Osteocyte (in vitro differentiated cells): ENCODE results near the gene CTBP2. TPM values are rescaled to one million over a fixed set of nuclear protein-coding genes. Genes with fewer than 3 reads are reported as not detected.

ENCODE experiments used
- DNase-seq: peaks from one replicate; pipeline ENCODE4 v3.0.0; 2021; ENCODE audit warnings: mixed read lengths; ENCODE audit not compliant: unreplicated experiment; ENCODE audit errors: extremely low spot score
- H3K27ac Mint-ChIP-seq: one replicate; pipeline ENCODE4 v1.8.0; 2021; ENCODE audit warnings: mild to moderate bottlenecking, mixed read lengths; ENCODE audit not compliant: unreplicated experiment
- H3K27me3 Mint-ChIP-seq: one replicate; pipeline ENCODE4 v1.8.0; 2021; ENCODE audit warnings: mixed read lengths; ENCODE audit not compliant: unreplicated experiment
- H3K36me3 Mint-ChIP-seq: one replicate; pipeline ENCODE4 v1.8.0; 2021; ENCODE audit warnings: mixed read lengths; ENCODE audit not compliant: unreplicated experiment
- H3K4me1 Mint-ChIP-seq: one replicate; pipeline ENCODE4 v1.8.0; 2021; ENCODE audit warnings: mixed read lengths; ENCODE audit not compliant: unreplicated experiment
- H3K4me3 Mint-ChIP-seq: one replicate; pipeline ENCODE4 v1.8.0; 2021; ENCODE audit warnings: mild to moderate bottlenecking, moderate library complexity, mixed read lengths; ENCODE audit not compliant: unreplicated experiment
- H3K9me3 Mint-ChIP-seq: one replicate; pipeline ENCODE4 v1.8.0; 2021; ENCODE audit warnings: mixed read lengths; ENCODE audit not compliant: unreplicated experiment
- total RNA-seq: library from RNA; stranded (reverse); gene quantifications from 2 replicates; pipeline ENCODE4 v1.2.1, GENCODE V29; 2021
- TF ChIP-seq, protein P1 (sequence below): fragments of 200-600 bp; sonication (generic); IDR thresholded peaks from 2 replicates; pipeline ENCODE4 v1.5.0; 2021; ENCODE audit warnings: antibody characterized with exemption, mild to moderate bottlenecking, moderate library complexity

The CTBP2 gene
- total RNA-seq, 1 donor from 2014 or later = 125 TPM

DNA sequence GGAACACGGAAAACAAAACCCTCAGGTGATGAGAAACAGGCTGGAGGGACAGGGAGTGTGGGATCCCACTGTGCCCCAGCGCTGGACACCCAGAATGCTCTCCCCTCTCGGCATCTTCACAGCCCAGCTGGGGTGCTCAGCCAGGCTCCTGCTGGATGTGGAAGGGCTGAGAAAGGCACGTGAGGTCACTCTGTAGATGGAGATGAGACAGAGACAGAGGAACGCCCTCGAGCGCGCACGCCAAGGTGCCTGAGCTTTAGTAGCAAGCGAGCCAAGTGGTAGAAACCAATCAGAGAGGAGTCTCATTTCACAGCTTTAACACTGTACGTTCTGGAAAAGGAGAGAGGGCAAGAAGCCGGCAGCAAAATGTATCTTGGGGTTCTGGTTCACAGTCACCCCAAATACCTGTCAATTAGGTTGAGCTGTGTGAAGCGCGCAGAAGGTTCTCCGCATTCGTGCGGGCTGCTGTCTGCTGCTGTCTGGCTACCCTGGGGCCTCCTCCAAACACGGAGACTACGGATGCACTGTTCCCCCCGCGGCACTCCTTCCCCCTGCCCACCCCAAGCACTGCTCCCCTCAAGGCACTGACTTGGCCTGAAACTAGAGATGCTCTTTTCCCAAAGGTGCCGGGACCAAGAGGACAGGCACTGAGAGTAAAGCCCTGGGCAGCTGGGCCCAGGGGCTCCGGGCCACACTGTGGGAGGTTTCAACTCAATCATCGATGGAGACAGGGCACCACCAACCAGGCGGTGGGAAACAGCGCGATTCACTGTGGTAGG lies 127.0 kb downstream of the CTBP2 start:
- TF ChIP-seq, protein P1, sequence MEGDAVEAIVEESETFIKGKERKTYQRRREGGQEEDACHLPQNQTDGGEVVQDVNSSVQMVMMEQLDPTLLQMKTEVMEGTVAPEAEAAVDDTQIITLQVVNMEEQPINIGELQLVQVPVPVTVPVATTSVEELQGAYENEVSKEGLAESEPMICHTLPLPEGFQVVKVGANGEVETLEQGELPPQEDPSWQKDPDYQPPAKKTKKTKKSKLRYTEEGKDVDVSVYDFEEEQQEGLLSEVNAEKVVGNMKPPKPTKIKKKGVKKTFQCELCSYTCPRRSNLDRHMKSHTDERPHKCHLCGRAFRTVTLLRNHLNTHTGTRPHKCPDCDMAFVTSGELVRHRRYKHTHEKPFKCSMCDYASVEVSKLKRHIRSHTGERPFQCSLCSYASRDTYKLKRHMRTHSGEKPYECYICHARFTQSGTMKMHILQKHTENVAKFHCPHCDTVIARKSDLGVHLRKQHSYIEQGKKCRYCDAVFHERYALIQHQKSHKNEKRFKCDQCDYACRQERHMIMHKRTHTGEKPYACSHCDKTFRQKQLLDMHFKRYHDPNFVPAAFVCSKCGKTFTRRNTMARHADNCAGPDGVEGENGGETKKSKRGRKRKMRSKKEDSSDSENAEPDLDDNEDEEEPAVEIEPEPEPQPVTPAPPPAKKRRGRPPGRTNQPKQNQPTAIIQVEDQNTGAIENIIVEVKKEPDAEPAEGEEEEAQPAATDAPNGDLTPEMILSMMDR = no peak
- Mint-ChIP-seq H3K4me1 (peaks cover 61% of the 10 kb centered on the region), H3K27ac (peak overlapping the region; percentile 64), H3K4me3 (no peak overlapping the region), H3K27me3 (no peaks in the 10 kb centered on the region), H3K36me3 (peaks cover 18% of the 10 kb centered on the region), H3K9me3 (no peaks in the 10 kb centered on the region)
- DNase-seq = no peak

GRCh38 chr10:125032474-125033020 lies 127.8 kb downstream of the CTBP2 start:
- H3K4me3 Mint-ChIP-seq = no peak overlapping the region
- H3K27me3 Mint-ChIP-seq = no peaks in the 10 kb centered on the region
- H3K9me3 Mint-ChIP-seq = no peaks in the 10 kb centered on the region
- peaks cover 19% of the 10 kb centered on the region for H3K36me3 Mint-ChIP-seq
- DNase-seq = no peak
- peaks cover 56% of the 10 kb centered on the region for H3K4me1 Mint-ChIP-seq
- peak overlapping the region; percentile 54 for H3K27ac Mint-ChIP-seq
- TF ChIP-seq, protein P1 = no peak

- Mint-ChIP-seq H3K9me3 (no peaks in the 10 kb centered on the region), H3K36me3 (peaks cover 14% of the 10 kb centered on the region), H3K27me3 (no peaks in the 10 kb centered on the region), H3K27ac (no peak overlapping the region), H3K4me1 (peaks cover 37% of the 10 kb centered on the region), H3K4me3 (no peak overlapping the region)
- TF ChIP-seq, protein P1 = no peak
- DNase-seq = no peak
Measured at GRCh38 chr10:125030567-125031197, 129.7 kb downstream of the CTBP2 start.

GRCh38 chr10:125029584-125030242 lies 130.7 kb downstream of the CTBP2 start:
- H3K27ac Mint-ChIP-seq = peak overlapping the region; percentile 47
- H3K4me1 Mint-ChIP-seq = peaks cover 34% of the 10 kb centered on the region
- no peaks in the 10 kb centered on the region for H3K9me3 Mint-ChIP-seq
- TF ChIP-seq, protein P1 = no peak
- no peak overlapping the region for H3K4me3 Mint-ChIP-seq
- H3K27me3 Mint-ChIP-seq = no peaks in the 10 kb centered on the region
- DNase-seq = no peak
- peaks cover 19% of the 10 kb centered on the region for H3K36me3 Mint-ChIP-seq
